IPS-20b (cell line): Measurements from ENCODE around the gene SEL1L3.

Experiments used
- H3K27ac ChIP-seq: one replicate; pipeline ENCODE4 v1.5.1; 2013; ENCODE audit warnings: low read length
- H3K27me3 ChIP-seq: 2 replicates; pipeline ENCODE4 v1.6.1; 2013; ENCODE audit warnings: mild to moderate bottlenecking, low read length, inconsistent platforms; ENCODE audit not compliant: insufficient read depth
- H3K36me3 ChIP-seq: 2 replicates; pipeline ENCODE4 v1.6.1; 2013; ENCODE audit warnings: low read depth, mild to moderate bottlenecking, inconsistent platforms, low read length, moderate library complexity; ENCODE audit not compliant: insufficient read depth
- H3K4me1 ChIP-seq: 2 replicates; pipeline ENCODE4 v1.6.1; 2013; ENCODE audit warnings: mild to moderate bottlenecking, control low read depth, inconsistent platforms, low read length, moderate library complexity; ENCODE audit not compliant: insufficient read depth
- H3K4me3 ChIP-seq: 2 replicates; pipeline ENCODE4 v1.5.1; 2013; ENCODE audit warnings: mild to moderate bottlenecking, low read length, inconsistent platforms
- H3K9ac ChIP-seq: 2 replicates; pipeline ENCODE4 v1.6.1; 2013; ENCODE audit warnings: low read depth, mild to moderate bottlenecking, inconsistent platforms, low read length, moderate library complexity
- H3K9me3 ChIP-seq: 2 replicates; pipeline ENCODE4 v1.6.1; 2013; ENCODE audit warnings: mild to moderate bottlenecking, low read depth, low read length, inconsistent platforms; ENCODE audit not compliant: insufficient read depth

SEL1L3 gene

DNA sequence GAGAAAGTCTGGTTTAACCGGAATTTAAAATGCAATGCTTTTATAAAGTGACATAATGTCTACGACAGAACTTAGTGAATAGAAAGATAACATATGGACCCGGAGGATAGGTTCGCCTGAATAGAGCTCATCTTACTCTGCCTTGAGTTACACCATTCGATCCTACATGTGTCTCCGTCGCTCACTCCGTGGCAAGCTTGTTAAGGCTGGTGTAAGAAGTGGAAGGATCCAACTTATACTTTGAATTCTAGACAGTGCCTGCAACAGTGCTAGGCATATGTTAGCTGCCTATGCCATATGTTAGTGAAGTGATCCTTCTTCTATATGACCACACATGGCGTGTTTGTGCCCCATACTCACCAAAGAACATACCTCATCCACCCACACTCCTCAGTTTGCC is 50.9 kb downstream of the SEL1L3 start:
- no peaks in the 10 kb centered on the region for H3K9me3 ChIP-seq
- peaks cover 9% of the 10 kb centered on the region; the same call in 1 of the 2 replicates for H3K36me3 ChIP-seq
- no peak overlapping the region for H3K4me3 ChIP-seq
- H3K4me1 ChIP-seq, result peaks cover 30% of the 10 kb centered on the region
- peaks cover 11% of the 10 kb centered on the region for H3K27me3 ChIP-seq
- H3K27ac ChIP-seq, result no peak overlapping the region
- H3K9ac ChIP-seq, result no peak overlapping the region

DNA sequence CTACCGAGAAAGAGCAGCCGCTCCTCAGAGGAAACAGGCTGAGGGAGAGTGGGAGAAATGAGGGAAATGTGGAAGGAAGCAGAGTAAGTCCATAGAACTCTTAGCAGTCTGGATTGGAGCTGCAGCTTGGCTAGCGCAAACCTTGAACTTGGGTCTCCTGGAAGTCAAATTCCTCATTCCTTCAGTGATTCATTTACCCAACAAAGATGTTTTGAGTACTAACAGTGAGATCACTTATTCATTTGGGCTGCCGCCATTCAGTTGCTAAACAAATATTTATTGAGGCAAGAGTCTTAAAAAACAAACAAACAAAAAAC is 51.5 kb downstream of the SEL1L3 start:
- Histone ChIP-seq H3K4me3 (no peak overlapping the region), H3K4me1 (peaks cover 32% of the 10 kb centered on the region), H3K9me3 (no peaks in the 10 kb centered on the region), H3K36me3 (peaks cover 6% of the 10 kb centered on the region; the same call in 1 of the 2 replicates), H3K27me3 (peaks cover 11% of the 10 kb centered on the region), H3K27ac (no peak overlapping the region), H3K9ac (no peak overlapping the region)

DNA sequence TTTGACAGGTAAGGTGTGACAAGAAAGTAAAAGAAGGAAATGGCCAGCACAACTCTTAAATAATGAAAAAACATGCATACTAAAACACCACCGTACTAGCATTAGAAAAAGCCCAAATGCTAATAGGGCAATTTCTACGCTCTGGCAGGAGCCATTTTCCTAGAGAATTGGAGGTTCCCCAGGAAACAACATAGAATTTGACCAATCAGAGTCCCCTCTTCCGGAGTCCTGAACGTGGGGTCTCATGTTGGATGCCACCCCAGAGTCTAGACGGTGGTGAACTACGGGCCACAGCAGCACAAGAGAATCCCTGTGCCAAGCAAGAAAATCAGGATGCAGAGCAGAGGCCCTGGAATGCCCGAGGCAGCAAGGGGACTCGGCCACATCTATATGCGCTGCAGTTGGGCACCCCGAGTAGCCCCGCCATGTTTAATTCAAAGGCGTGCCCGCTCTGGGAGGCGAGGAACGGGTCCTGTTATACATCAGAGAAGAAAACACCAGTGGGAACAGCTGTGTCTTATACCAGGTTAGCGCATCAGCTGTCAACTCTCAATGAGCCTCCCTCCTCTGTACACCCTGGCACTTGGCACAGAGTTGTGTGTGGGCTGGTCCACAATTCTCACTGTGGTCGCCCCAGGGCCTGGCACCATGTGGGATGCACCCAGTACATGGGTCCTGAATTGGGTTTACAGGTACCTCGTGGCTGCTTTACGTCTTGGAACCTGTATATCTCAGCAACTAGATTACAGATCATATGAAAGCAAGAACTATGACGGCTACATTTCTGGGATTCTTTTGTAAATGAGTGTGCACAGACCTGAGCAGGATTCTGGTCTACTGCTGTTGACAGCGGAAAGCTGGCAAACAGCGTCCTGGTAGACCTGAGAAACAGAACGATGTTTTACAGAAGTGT is 52.1 kb downstream of the SEL1L3 start:
- peaks cover 11% of the 10 kb centered on the region for H3K27me3 ChIP-seq
- H3K36me3 ChIP-seq, result peaks cover 6% of the 10 kb centered on the region; the same call in 1 of the 2 replicates
- no peaks in the 10 kb centered on the region for H3K9me3 ChIP-seq
- no peak overlapping the region for H3K27ac ChIP-seq
- no peak overlapping the region for H3K9ac ChIP-seq
- H3K4me3 ChIP-seq, result no peak overlapping the region
- H3K4me1 ChIP-seq, result peaks cover 32% of the 10 kb centered on the region

DNA sequence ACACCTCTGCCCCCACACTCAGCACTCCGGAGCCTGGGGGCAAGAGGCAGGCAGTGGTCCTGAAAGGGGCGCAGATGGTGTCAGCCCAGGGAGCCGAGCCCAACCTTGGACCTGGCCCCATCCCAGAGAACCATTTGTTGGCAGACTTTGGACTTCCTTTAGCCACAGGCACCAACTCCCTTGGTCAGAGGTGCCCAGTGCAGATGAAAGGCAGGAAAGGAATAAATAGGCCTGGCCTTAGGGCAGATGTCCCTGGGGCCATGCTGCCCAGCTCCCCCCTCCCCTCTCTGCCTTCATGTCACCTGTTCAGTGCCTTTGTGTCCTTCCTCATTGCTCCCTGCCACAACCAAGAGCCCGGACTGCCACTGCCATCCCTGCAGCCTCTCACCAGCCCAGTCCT is 52.8 kb downstream of the SEL1L3 start:
- no peak overlapping the region for H3K27ac ChIP-seq
- peaks cover 6% of the 10 kb centered on the region; the same call in 1 of the 2 replicates for H3K36me3 ChIP-seq
- H3K4me1 ChIP-seq, result peaks cover 32% of the 10 kb centered on the region

DNA sequence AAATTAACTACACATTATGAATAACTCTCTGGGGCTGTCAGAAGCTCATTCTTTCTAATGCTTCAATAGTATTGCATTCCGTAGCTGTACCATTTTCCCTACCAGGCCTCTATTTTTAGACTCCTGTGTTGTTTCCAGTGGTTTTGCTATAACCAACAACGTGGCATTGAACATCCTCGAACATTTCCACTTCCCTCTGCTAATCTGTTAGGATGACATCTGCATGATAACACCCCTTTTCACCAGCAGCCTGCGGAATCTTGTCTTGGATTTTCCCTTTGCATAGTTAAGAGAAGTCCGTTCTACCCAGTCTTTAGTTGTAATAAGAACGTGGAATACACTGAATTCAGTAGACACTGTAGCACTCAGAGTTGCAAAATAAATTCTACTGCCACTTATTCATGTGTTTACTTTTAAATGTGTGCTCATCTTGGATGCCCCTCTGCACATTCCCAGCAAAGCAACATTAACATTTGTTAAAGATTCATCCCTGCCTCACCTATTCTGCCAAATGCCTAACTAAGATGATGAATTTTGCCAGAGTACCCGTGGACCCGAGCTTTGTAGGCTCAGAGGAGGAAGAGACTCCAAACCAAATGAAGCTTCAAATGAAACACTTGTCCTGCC is 55.6 kb downstream of the SEL1L3 start:
- H3K9me3 ChIP-seq, result no peaks in the 10 kb centered on the region
- peaks cover 24% of the 10 kb centered on the region for H3K36me3 ChIP-seq
- H3K27me3 ChIP-seq, result peaks cover 11% of the 10 kb centered on the region
- H3K4me3 ChIP-seq, result 0 out of 2 replicates have a peak overlapping the region, but pooled peaks have one; percentile 2
- peaks cover 30% of the 10 kb centered on the region for H3K4me1 ChIP-seq
- no peak overlapping the region for H3K27ac ChIP-seq
- H3K9ac ChIP-seq, result no peak overlapping the region; the same call in 1 of the 2 replicates

More for the DNA sequence above, 52.8 kb downstream of the SEL1L3 start:
- Histone ChIP-seq H3K9ac (no peak overlapping the region), H3K27me3 (peaks cover 11% of the 10 kb centered on the region), H3K9me3 (no peaks in the 10 kb centered on the region), H3K4me3 (no peak overlapping the region)

DNA sequence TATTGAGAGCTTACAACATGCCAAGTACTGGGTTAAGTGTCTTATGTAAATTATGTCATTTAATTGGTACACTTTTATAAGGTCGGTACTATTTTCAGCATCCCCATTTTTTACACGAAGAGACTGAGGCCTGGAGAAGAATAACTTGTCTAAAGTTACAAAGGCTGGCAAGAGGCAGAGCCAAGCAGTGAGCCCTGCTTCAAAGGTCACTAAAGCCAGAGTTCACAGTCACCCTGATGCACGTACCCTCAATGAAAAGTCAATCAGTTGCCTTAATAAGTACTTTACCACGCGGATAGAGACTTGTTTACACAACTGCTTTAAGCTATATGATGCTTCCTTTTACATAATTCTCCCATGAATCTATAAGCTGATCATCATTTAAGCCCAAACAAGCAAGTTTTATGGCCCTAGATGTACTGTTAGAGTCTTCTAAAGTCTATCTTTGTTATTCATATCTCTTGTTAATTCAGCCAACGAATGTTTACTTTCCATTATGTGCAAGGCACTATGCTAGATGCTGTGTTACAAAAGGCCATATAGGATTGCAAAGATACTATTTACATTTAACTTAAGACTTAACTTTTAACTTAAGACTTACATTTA is 57.4 kb downstream of the SEL1L3 start:
- Histone ChIP-seq H3K9ac (no peak overlapping the region), H3K9me3 (no peaks in the 10 kb centered on the region), H3K36me3 (peaks cover 35% of the 10 kb centered on the region), H3K4me3 (no peak overlapping the region), H3K4me1 (peaks cover 18% of the 10 kb centered on the region; the same call in 1 of the 2 replicates), H3K27me3 (no peaks in the 10 kb centered on the region; the same call in 1 of the 2 replicates), H3K27ac (no peak overlapping the region)

DNA sequence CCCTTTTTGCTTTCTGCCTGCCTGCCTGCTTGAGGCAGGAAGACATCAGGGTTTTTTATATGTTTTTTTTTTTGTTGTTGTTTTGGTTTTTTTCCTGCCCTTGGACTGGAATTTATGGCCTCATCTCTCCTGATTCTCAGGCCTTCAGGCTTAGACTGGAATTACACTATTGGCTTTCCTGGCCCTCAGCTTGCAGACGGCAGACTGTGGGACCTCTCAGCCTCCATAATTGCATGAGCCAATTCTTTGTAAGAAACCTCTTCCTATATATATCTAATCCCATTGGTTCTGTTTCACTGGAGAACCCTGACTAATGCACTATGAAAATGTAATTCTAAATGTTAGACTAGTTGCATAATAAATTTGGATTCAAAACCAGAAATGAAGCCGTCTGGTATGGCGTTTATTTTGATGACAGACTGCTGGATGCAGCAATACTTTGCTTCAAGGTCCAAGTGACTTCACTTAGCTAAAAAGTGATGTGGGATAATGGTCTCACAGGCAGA is 59.0 kb downstream of the SEL1L3 start:
- no peaks in the 10 kb centered on the region for H3K9me3 ChIP-seq
- H3K4me1 ChIP-seq, result peaks cover 18% of the 10 kb centered on the region; the same call in 1 of the 2 replicates
- H3K27ac ChIP-seq, result no peak overlapping the region
- peaks cover 42% of the 10 kb centered on the region for H3K36me3 ChIP-seq
- no peak overlapping the region for H3K9ac ChIP-seq
- H3K4me3 ChIP-seq, result no peak overlapping the region
- H3K27me3 ChIP-seq, result no peaks in the 10 kb centered on the region

DNA sequence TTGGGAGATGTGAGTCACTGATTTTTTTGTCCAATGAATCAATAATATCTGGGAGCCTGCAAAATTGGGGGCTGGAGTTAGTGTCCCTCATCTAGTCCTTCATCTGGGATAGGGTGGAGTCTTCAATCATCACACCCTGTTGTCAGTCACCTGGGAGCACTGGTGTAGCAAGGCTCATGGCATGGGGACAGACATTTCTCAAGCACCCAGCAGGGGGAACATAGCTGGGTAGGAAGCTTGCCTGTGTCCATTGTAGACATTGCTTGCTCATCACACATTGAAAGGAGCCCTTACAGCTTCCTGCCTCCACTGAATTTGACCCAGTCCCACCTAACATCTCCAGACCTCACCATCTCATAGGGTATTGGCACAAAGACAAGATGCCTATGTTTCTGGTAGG is 61.2 kb downstream of the SEL1L3 start:
- no peaks in the 10 kb centered on the region for H3K9me3 ChIP-seq
- H3K27me3 ChIP-seq, result no peaks in the 10 kb centered on the region
- peaks cover 47% of the 10 kb centered on the region for H3K36me3 ChIP-seq
- no peak overlapping the region for H3K4me3 ChIP-seq
- no peak overlapping the region for H3K27ac ChIP-seq
- no peak overlapping the region for H3K9ac ChIP-seq
- H3K4me1 ChIP-seq, result peaks cover 8% of the 10 kb centered on the region

DNA sequence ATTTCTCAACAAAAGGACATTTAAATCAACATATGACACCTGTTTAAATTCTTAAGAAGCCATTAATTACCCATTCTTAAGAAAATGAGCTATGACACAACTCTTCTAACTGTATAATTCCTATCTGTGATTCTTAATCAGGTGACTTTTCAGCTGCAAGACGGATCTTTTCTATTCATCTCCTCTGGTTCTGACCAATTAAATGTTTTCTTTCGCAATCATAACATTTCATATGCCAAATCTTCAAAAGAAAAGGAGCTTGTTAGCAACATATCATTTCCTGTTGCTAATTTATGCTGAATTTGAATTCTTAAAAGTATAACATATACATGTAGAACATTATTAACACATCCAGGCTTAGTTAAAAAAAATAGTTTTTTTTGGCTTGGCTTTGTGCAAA is 62.5 kb downstream of the SEL1L3 start:
- Histone ChIP-seq H3K4me3 (no peak overlapping the region), H3K9ac (no peak overlapping the region), H3K36me3 (peaks cover 47% of the 10 kb centered on the region), H3K9me3 (no peaks in the 10 kb centered on the region), H3K27me3 (no peaks in the 10 kb centered on the region), H3K4me1 (peaks cover 10% of the 10 kb centered on the region), H3K27ac (no peak overlapping the region)

DNA sequence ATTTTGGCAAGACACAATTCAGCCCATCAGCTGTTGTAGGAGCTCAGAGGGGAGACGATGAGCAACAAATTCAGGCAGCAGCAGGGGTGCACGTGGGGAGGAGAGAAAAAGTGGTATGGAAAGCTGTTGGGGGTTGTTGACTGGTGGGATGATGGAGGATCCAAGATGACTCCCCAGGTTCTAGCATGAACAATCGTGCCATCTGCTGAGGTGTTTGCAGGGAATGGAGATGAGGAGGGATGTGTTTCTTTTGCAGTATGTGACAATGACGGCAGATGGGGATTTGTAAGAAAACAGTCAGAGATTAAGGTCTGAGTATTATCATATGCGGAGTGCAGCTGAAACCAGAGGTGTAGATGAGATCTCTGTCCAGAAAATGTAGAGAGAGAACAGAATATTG is 63.3 kb downstream of the SEL1L3 start:
- no peak overlapping the region for H3K4me3 ChIP-seq
- H3K36me3 ChIP-seq, result peaks cover 43% of the 10 kb centered on the region
- H3K4me1 ChIP-seq, result peaks cover 11% of the 10 kb centered on the region
- H3K27ac ChIP-seq, result no peak overlapping the region
- no peaks in the 10 kb centered on the region for H3K27me3 ChIP-seq
- H3K9me3 ChIP-seq, result no peaks in the 10 kb centered on the region
- no peak overlapping the region for H3K9ac ChIP-seq

DNA sequence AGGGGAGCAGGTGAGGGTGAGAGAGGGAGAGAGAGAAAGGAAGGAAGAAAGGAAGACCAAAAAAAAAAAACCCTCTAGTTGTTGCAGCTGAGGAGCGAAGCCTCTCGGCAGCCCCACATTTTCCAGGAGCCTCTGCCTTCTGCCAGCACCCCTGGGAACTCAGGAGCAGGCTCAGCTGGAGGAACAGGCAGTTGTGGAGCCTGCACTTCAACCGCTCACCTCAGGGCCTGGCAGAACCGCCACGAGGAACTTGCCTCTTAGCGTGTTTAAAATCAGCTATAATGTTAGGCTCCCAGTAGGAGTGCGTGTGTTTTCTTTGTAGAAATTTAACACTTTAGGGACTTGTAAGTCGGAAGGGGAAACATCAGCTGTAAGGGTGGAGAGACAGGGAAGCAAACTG is 65.7 kb downstream of the SEL1L3 start:
- H3K4me1 ChIP-seq, result peaks cover 11% of the 10 kb centered on the region
- no peaks in the 10 kb centered on the region for H3K27me3 ChIP-seq
- H3K9me3 ChIP-seq, result no peaks in the 10 kb centered on the region
- H3K36me3 ChIP-seq, result peaks cover 22% of the 10 kb centered on the region
- no peak overlapping the region for H3K27ac ChIP-seq
- H3K9ac ChIP-seq, result no peak overlapping the region
- H3K4me3 ChIP-seq, result no peak overlapping the region
